Peyer's patch (tissue), 4 donors: ENCODE measurements around the gene KIFC1. TPM values are rescaled to one million over a fixed set of nuclear protein-coding genes. Genes with fewer than 3 reads are reported as not detected.

Experiments used
- DNase-seq, 3 donors: peaks; one replicate each; pipeline ENCODE4 v3.0.0-alpha.2; 2017 to 2019
- H3K27ac ChIP-seq, 4 donors: fragments of 200-600 bp; sonication (generic); one replicate each; pipeline ENCODE4 v1.5.1; 2016 to 2019
- H3K27me3 ChIP-seq, 2 donors: fragments of 200-600 bp; sonication (generic); one replicate each; pipeline ENCODE4 v1.5.1; 2019
- H3K36me3 ChIP-seq, 3 donors: fragments of 200-600 bp; sonication (generic); one replicate each; pipeline ENCODE4 v1.5.1; 2016 to 2019
- H3K4me1 ChIP-seq, 4 donors: fragments of 200-600 bp; sonication (generic); one replicate each; pipeline ENCODE4 v1.5.1; 2016 to 2019
- H3K4me3 ChIP-seq, 4 donors: fragments of 200-600 bp; sonication (generic); 1 replicate in 3 of 4; 2 replicates in 1 of 4; pipeline ENCODE4 v1.5.1; 2016 to 2019; ENCODE audit warnings: mild to moderate bottlenecking in 1 of 4
- H3K9me3 ChIP-seq, 4 donors: fragments of 200-600 bp; sonication (generic); one replicate each; pipeline ENCODE4 v1.5.1; 2016 to 2019; ENCODE audit warnings: mild to moderate bottlenecking in 1 of 4
- POLR2A ChIP-seq, 2 donors: fragments of 450-650 bp; IDR thresholded peaks; one replicate each; pipeline ENCODE4 v1.5.1; 2017; ENCODE audit warnings: antibody characterized with exemption in 2 of 2, mild to moderate bottlenecking in 2 of 2, moderate library complexity in 2 of 2
- total RNA-seq, 4 donors: library from RNA; depleted of rRNA; stranded (reverse); fragments of >200 nt; gene quantifications; one replicate each; pipeline ENCODE4 v1.1.0, GENCODE V29; 2016
- TF ChIP-seq, protein P1 (sequence below), 6 experiments: fragments of 450-650 bp in 4 of 6; fragments of 200-600 bp in 2 of 6; sonication (generic) in 1 of 6; IDR thresholded peaks; one replicate each; pipeline ENCODE4 v1.5.1; 2017 to 2019; ENCODE audit warnings: antibody characterized with exemption in 6 of 6, mild to moderate bottlenecking in 3 of 6, moderate library complexity in 1 of 6

KIFC1 gene
- total RNA-seq, 4 donors from 2014 or later: 10.9 to 28.1 (median 18.3) TPM

DNA sequence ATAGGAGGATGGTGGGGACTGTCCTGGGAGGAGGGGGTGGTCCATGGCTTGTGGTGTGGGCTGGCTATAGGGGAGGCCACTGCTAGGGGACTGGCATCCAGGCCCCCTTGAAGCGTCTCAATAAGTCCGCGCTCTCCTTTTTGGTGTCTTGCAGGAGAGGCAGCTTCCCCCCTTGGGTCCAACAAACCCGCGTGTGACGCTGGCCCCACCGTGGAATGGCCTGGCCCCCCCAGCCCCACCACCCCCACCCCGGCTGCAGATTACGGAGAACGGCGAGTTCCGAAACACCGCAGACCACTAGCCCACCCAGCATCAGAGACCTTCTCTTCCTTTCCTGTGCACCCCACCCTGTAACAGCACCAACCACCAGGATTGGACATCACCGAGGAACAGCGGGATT lies 60.0 kb downstream of the KIFC1 start:
- Histone ChIP-seq H3K36me3 (no peaks in the 10 kb centered on the region), H3K4me3 (no peak overlapping the region), H3K27me3 (no peaks in the 10 kb centered on the region), H3K9me3 (no peaks in the 10 kb centered on the region), H3K4me1 (peaks cover 0 to 21% (median 7%) of the 10 kb centered on the region in 4 donors), H3K27ac (no peak overlapping the region)
- peak in 1 of 3 donors; percentile 31 for DNase-seq
- no peak for TF ChIP-seq POLR2A (IDR thresholded peaks at IDR 0.05)
- TF ChIP-seq, protein P1, sequence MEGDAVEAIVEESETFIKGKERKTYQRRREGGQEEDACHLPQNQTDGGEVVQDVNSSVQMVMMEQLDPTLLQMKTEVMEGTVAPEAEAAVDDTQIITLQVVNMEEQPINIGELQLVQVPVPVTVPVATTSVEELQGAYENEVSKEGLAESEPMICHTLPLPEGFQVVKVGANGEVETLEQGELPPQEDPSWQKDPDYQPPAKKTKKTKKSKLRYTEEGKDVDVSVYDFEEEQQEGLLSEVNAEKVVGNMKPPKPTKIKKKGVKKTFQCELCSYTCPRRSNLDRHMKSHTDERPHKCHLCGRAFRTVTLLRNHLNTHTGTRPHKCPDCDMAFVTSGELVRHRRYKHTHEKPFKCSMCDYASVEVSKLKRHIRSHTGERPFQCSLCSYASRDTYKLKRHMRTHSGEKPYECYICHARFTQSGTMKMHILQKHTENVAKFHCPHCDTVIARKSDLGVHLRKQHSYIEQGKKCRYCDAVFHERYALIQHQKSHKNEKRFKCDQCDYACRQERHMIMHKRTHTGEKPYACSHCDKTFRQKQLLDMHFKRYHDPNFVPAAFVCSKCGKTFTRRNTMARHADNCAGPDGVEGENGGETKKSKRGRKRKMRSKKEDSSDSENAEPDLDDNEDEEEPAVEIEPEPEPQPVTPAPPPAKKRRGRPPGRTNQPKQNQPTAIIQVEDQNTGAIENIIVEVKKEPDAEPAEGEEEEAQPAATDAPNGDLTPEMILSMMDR (IDR thresholded peaks at IDR 0.05): no peak

- Histone ChIP-seq H3K27me3 (no peaks in the 10 kb centered on the region), H3K4me3 (no peak overlapping the region), H3K27ac (no peak overlapping the region), H3K9me3 (no peaks in the 10 kb centered on the region), H3K36me3 (no peaks in the 10 kb centered on the region), H3K4me1 (peaks cover 0 to 21% (median 7%) of the 10 kb centered on the region in 4 donors)
- DNase-seq: peak in 1 of 3 donors; percentile 21
- no peak for TF ChIP-seq POLR2A (IDR thresholded peaks at IDR 0.05)
These were observed 60.9 kb downstream of the KIFC1 start for GRCh38 chr6:33452496-33452895.

- TF ChIP-seq, protein P1 (IDR thresholded peaks at IDR 0.05): no peak
- no peak for TF ChIP-seq POLR2A (IDR thresholded peaks at IDR 0.05)
- Histone ChIP-seq H3K27me3 (no peaks in the 10 kb centered on the region), H3K4me1 (peaks cover 0 to 21% (median 7%) of the 10 kb centered on the region in 4 donors), H3K4me3 (peak overlapping the region; percentile 62 to 91 (median 76)), H3K27ac (peak overlapping the region; percentile 63 to 83 (median 78)), H3K36me3 (no peaks in the 10 kb centered on the region), H3K9me3 (no peaks in the 10 kb centered on the region)
- DNase-seq: peak in 1 of 3 donors; percentile 33
These were observed 61.9 kb downstream of the KIFC1 start for GRCh38 chr6:33453393-33454008.

DNA sequence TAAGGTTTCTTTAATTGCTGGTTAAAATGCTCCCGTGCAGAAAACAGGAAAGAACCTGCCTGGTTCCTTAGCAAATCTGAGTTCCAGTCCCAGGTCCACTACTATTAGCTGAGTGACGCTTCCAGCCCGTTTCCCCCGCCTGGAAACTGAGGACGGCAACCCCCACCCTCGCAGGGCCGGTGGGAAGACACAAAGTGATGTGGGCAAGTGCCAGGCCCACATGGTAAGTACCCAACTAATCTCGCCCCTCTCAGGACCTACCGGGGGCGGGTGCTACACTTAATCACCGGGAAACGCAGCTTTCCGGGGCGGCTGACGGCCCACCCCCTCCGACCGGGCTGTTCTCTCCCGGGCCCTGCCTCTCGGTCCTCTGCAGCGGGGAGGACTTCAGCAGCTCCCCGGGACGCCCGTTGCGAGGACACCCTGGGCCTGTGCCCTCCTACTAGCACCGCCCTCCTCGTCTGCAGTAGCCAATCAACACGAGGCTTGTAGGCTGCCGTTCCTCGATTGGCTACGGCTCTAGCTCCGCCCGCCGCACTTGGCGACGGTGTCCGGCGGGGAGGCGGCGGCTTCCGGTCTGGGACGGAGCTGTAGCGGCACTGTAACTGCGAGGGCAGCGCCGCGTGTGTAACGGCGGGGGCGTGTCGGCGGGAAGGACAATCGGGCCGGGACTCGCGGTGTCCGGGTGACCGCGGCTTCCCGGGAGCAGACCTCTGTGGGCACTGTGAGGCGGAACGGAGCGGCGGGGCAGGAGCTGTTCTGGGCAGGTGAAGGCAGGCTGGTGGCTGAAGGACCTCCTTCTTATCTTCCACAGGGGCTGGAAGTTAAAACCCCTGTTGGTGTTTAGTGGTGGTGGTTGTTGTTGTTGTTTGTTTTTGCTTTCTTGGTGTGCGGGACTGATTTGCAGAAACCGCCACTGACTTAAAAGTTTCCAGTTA lies 62.7 kb downstream of the KIFC1 start, which contains the start of gene ZBTB9:
TSS of gene ZBTB9 (plus strand) at position 568 of the 938 bp plus-strand sequence. CDS start 525 bp downstream, outside the sequence.
- TF ChIP-seq, protein P1 (IDR thresholded peaks at IDR 0.05): peak in 1 of 6 experiments; percentile 5
- TF ChIP-seq POLR2A (IDR thresholded peaks at IDR 0.05): peak; percentile 79 to 88
- Histone ChIP-seq H3K36me3 (no peaks in the 10 kb centered on the region), H3K4me1 (peaks cover 0 to 21% (median 7%) of the 10 kb centered on the region in 4 donors)

GRCh38 chr6:33455051-33455450 lies 63.4 kb downstream of the KIFC1 start:
- H3K27me3 ChIP-seq: no peaks in the 10 kb centered on the region

More for the DNA sequence above, 62.7 kb downstream of the KIFC1 start, which contains the start of gene ZBTB9:
- Histone ChIP-seq H3K4me3 (peak within 1 kb of the TSS; percentile 62 to 91 (median 76)), H3K27me3 (no peaks in the 10 kb centered on the region), H3K9me3 (no peaks in the 10 kb centered on the region), H3K27ac (peak within 1 kb of the TSS; percentile 63 to 83 (median 78))
- DNase-seq: peak; percentile 97 to 99 (median 98)

More at GRCh38 chr6:33455051-33455450, 63.4 kb downstream of the KIFC1 start:
- Histone ChIP-seq H3K36me3 (no peaks in the 10 kb centered on the region), H3K4me1 (peaks cover 0 to 21% (median 7%) of the 10 kb centered on the region in 4 donors), H3K4me3 (peak overlapping the region; percentile 62 to 91 (median 76)), H3K27ac (peak overlapping the region in 3 of 4 donors; percentile 63 to 83 (median 81)), H3K9me3 (no peaks in the 10 kb centered on the region)
- DNase-seq: peak in 1 of 3 donors; percentile 46
- TF ChIP-seq, protein P1 (IDR thresholded peaks at IDR 0.05): no peak
- no peak for TF ChIP-seq POLR2A (IDR thresholded peaks at IDR 0.05)
